K562 (cell line): ENCODE results near the gene PTGIR. TPM values are rescaled to one million over a fixed set of nuclear protein-coding genes. Genes with fewer than 3 reads are reported as not detected.

Experiments
- CBX8 ChIP-seq: fragments of 200-600 bp; sonication (generic); IDR thresholded peaks from 2 replicates; pipeline ENCODE4 v1.6.1; 2012; ENCODE audit warnings: borderline replicate concordance, mixed run types, low read depth, mild to moderate bottlenecking, moderate library complexity, mixed read lengths, low read length, control low read depth, inconsistent platforms; ENCODE audit not compliant: poor library complexity, severe bottlenecking; ENCODE audit errors: extremely low read depth
- ETV6 ChIP-seq, 3 experiments: fragments of 150-350 bp in 1 of 3; sonication (generic) in 1 of 3; formaldehyde crosslinking in 1 of 3; IDR thresholded peaks; 2 replicates each; pipeline versions ENCODE4 v1.6.1 to v1.8.0; 2014 to 2022; ENCODE audit warnings: borderline replicate concordance in 2 of 3, low read depth in 2 of 3, antibody characterized with exemption in 1 of 3, low read length in 1 of 3, mild to moderate bottlenecking in 1 of 3, missing genetic modification reagents in 1 of 3
- FOS ChIP-seq: IDR thresholded peaks from 3 replicates; pipeline ENCODE4 v1.6.1; 2011; ENCODE audit not compliant: insufficient read length; ENCODE audit errors: extremely low read depth
- GABPB2 ChIP-seq: fragments of 250-450 bp; sonication (Bioruptor Pico); conservative IDR thresholded peaks from 2 replicates; pipeline ENCODE4 v1.5.1; 2021; ENCODE audit warnings: mild to moderate bottlenecking
- MTA2 ChIP-seq: fragments of 450-650 bp; IDR thresholded peaks from 2 replicates; pipeline ENCODE4 v1.6.1; 2016; ENCODE audit warnings: low read depth
- NELFE ChIP-seq: IDR thresholded peaks from 2 replicates; pipeline ENCODE4 v1.6.1; 2011; ENCODE audit warnings: mild to moderate bottlenecking; ENCODE audit not compliant: insufficient read depth, insufficient read length
- NRF1 ChIP-seq, 2 experiments: fragments of 450-650 bp; IDR thresholded peaks in 1 of 2; conservative IDR thresholded peaks in 1 of 2; 2 replicates each; pipeline ENCODE4 v1.6.1; 2014; ENCODE audit warnings: mild to moderate bottlenecking in 2 of 2
- RBBP5 ChIP-seq: fragments of 200-600 bp; sonication (generic); IDR thresholded peaks from 2 replicates; pipeline ENCODE4 v1.6.1; 2012; ENCODE audit warnings: borderline replicate concordance, mild to moderate bottlenecking, low read length, control low read depth, inconsistent platforms; ENCODE audit not compliant: insufficient read depth, poor library complexity, severe bottlenecking
- RFX5 ChIP-seq: IDR thresholded peaks from 2 replicates; pipeline ENCODE4 v1.6.1; 2011; ENCODE audit warnings: low read depth, mild to moderate bottlenecking, improper control_type of control experiment, low read length
- SFPQ ChIP-seq: fragments of 200-400 bp; formaldehyde crosslinking; IDR thresholded peaks from 2 replicates; pipeline ENCODE4 v1.6.1; 2017; ENCODE audit warnings: mild to moderate bottlenecking, low read depth, low read length, moderate library complexity
- SRSF3 ChIP-seq: fragments of 200-400 bp; formaldehyde crosslinking; IDR thresholded peaks from 2 replicates; pipeline ENCODE4 v1.6.1; 2016; ENCODE audit warnings: mild to moderate bottlenecking, low read length, moderate library complexity; ENCODE audit not compliant: insufficient read depth
- SRSF9 ChIP-seq: fragments of 200-400 bp; formaldehyde crosslinking; IDR thresholded peaks from 2 replicates; pipeline ENCODE4 v1.6.1; 2017; ENCODE audit warnings: low read depth, low read length, borderline replicate concordance
- STAT5B ChIP-seq: fragments of 250-450 bp; sonication (Bioruptor Pico); IDR thresholded peaks from 2 replicates; pipeline ENCODE4 v1.8.0; 2021; ENCODE audit warnings: mild to moderate bottlenecking, inconsistent platforms
- TAF9B ChIP-seq: fragments of 450-650 bp; IDR thresholded peaks from 2 replicates; pipeline ENCODE4 v1.6.1; 2018; ENCODE audit warnings: mild to moderate bottlenecking; ENCODE audit not compliant: partially characterized antibody
- TAL1 ChIP-seq: fragments of 450-650 bp; IDR thresholded peaks from 2 replicates; pipeline ENCODE4 v1.6.1; 2016; ENCODE audit warnings: mild to moderate bottlenecking
- TFAM ChIP-seq: fragments of 250-450 bp; sonication (Bioruptor Pico); conservative IDR thresholded peaks from 2 replicates; pipeline ENCODE4 v1.5.0; 2021; ENCODE audit warnings: mild to moderate bottlenecking, moderate library complexity
- U2AF2 ChIP-seq: fragments of 200-400 bp; formaldehyde crosslinking; optimal IDR thresholded peaks from 2 replicates; pipeline ENCODE3; 2017; ENCODE audit warnings: low read depth, mild to moderate bottlenecking, low read length
- ZBTB43 ChIP-seq: sonication (generic); formaldehyde crosslinking; IDR thresholded peaks from 2 replicates; pipeline ENCODE4 v1.8.0; 2023; ENCODE audit warnings: mild to moderate bottlenecking, missing genetic modification reagents
- ZNF253 ChIP-seq: fragments of 250-450 bp; sonication (Bioruptor Pico); conservative IDR thresholded peaks from 2 replicates; pipeline ENCODE4 v1.6.1; 2021; ENCODE audit warnings: mild to moderate bottlenecking
- ZNF282 ChIP-seq: sonication (generic); formaldehyde crosslinking; IDR thresholded peaks from 2 replicates; pipeline ENCODE4 v1.8.1; 2023; ENCODE audit warnings: missing genetic modification reagents
- ZNF408 ChIP-seq: fragments of 250-450 bp; sonication (Bioruptor Pico); IDR thresholded peaks from 2 replicates; pipeline ENCODE4 v1.4.0; 2020; ENCODE audit warnings: low read depth, mild to moderate bottlenecking, moderate library complexity
- ZNF436 ChIP-seq: fragments of 250-450, 450-650 bp; sonication (Bioruptor Pico); formaldehyde crosslinking; IDR thresholded peaks from 2 replicates; pipeline ENCODE4 v1.7.0; 2020; ENCODE audit warnings: mild to moderate bottlenecking
- ZSCAN29 ChIP-seq: fragments of 450-650 bp; IDR thresholded peaks from 2 replicates; pipeline ENCODE4 v1.6.1; 2017
- polyA plus RNA-seq, 8 experiments: library from polyadenylated mRNA; depleted of rRNA in 4 of 8; stranded (reverse) in 5 of 8; unstranded in 3 of 8; fragments of >200 nt; fragmentation: Nextera tagmentation in 2 of 8; fragmentation: Illumina TruSeq in 1 of 8; extraction: Ambion mirVana in 2 of 8; extraction: Trizol in 1 of 8; gene quantifications; 2 replicates each; pipeline versions ENCODE4 v1.2.1 to v1.2.3, GENCODE V29; 2011 to 2014; ENCODE audit warnings: inconsistent platforms in 1 of 8, missing spikeins in 1 of 8
- total RNA-seq, 7 experiments: library from RNA; depleted of rRNA in 6 of 7; stranded (reverse); fragments of >200 nt in 6 of 7; fragmentation: Illumina TruSeq in 2 of 7; extraction: Trizol in 2 of 7; gene quantifications; 2 replicates each; pipeline versions ENCODE4 v1.2.1 to v1.2.3, GENCODE V29; 2011 to 2021; ENCODE audit warnings: low replicate concordance in 1 of 7

Gene PTGIR
- total and polyA plus RNA-seq, 9 of the 15 experiments (the other 6 are each of a cell fraction or from before 2014, with no cell fraction given) = 0.11 to 3.4 (median 1.1) TPM; not detected in 1

GRCh38 chr19:46600384-46601317 lies 24.2 kb downstream of the PTGIR start (continued):
- TF ChIP-seq U2AF2 (no peak), ETV6 (IDR thresholded peaks at IDR 0.05; ENCODE audit: borderline replicate concordance in 1 of 2, low read depth in 2 of 2, low read length in 1 of 2) (no peak), ETV6 (CRISPR knock-in tag; IDR thresholded peaks at IDR 0.05; ENCODE audit: borderline replicate concordance) (no peak), ZBTB43 (CRISPR knock-in tag) (0 out of 2 replicates have a peak, but pooled peaks have one; percentile 33), ZNF408 (CRISPR knock-in tag) (no peak), GABPB2 (CRISPR knock-in tag) (no peak; the same call in 1 of the 2 replicates), SFPQ (no peak), CBX8 (no peak), ZNF436 (CRISPR knock-in tag) (no peak), STAT5B (CRISPR knock-in tag) (no peak), SRSF9 (no peak), MTA2 (no peak), TAF9B (peak; percentile 83), ZNF282 (no peak), NRF1 (conservative IDR thresholded peaks at IDR 0.05 in 1 of 2, IDR thresholded peaks at IDR 0.05 in 1 of 2) (peak; percentile 74 to 82), ZNF253 (no peak), RFX5 (no peak), NELFE (no peak), FOS (peak; percentile 71), SRSF3 (no peak), RBBP5 (peak; percentile 31), ZSCAN29 (no peak), TAL1 (0 out of 2 replicates have a peak, but pooled peaks have one; percentile 26), TFAM (CRISPR knock-in tag) (no peak)
